Measurements from ENCODE around the gene MRGPRD. TPM values are rescaled to one million over a fixed set of nuclear protein-coding genes. Genes with fewer than 3 reads are reported as not detected.

Gene MRGPRD
- total RNA-seq, 1 donor from 2014 or later: not detected

DNA sequence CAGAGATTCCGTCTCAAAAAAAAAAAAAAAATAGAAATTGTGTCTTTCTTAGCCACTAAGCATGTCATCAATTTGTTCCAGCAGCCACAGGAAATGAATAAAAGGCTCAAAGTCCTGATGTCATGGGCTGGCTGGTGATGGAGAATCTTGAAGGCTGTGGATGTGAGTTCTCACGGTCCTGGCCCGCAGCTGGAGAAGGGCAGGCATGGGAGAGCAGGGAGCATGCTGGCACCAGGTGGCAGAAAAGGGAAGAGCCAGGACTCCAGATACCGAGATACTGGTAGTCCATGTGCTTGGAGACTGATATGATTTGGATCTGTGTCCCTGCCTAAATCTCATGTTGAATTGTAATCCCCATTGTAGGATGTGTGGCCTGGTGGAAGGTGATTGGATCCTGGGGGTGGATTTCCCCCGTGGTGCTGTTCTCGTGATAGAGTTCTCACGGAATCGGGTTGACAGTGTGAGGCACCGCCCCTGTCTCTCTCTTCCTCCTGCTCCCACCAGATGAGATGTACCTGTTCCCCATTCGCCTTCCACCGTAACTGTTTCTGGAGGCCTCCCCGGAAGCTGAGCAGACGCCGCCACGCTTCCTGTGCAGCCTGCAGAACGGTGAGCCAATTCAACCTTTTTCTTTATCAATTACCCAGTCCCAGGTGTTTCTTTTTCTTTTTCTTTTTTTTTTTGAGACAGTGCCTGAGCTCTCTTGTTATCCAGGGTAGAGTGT is 18.1 kb downstream of the MRGPRD start:
- peaks cover 5% of the 10 kb centered on the region for H3K36me3 Mint-ChIP-seq (ENCODE audit: low read depth, unreplicated experiment)
- H3K4me2 ChIP-seq (ENCODE audit: low read length): no peak overlapping the region
- H3K27me3 Mint-ChIP-seq (ENCODE audit: low read depth, unreplicated experiment): peaks cover 28% of the 10 kb centered on the region
- no peaks in the 10 kb centered on the region for H4K20me1 ChIP-seq (ENCODE audit: insufficient read depth, low read length)
- H3K27ac ChIP-seq (ENCODE audit: low read depth, low read length): no peak overlapping the region
- H3K9ac ChIP-seq (ENCODE audit: low read length): no peak overlapping the region
- H3K4me3 Mint-ChIP-seq (ENCODE audit: unreplicated experiment): no peak overlapping the region
- no peaks in the 10 kb centered on the region for H3K4me1 Mint-ChIP-seq (ENCODE audit: low read depth, unreplicated experiment)
- H3K27ac Mint-ChIP-seq (ENCODE audit: unreplicated experiment): no peak overlapping the region
- peaks cover 35% of the 10 kb centered on the region for H3K9me3 Mint-ChIP-seq (ENCODE audit: unreplicated experiment)
- TF ChIP-seq EZH2 (IDR thresholded peaks at IDR 0.05; ENCODE audit: insufficient read depth, low read length): no peak
- TF ChIP-seq, protein P1, sequence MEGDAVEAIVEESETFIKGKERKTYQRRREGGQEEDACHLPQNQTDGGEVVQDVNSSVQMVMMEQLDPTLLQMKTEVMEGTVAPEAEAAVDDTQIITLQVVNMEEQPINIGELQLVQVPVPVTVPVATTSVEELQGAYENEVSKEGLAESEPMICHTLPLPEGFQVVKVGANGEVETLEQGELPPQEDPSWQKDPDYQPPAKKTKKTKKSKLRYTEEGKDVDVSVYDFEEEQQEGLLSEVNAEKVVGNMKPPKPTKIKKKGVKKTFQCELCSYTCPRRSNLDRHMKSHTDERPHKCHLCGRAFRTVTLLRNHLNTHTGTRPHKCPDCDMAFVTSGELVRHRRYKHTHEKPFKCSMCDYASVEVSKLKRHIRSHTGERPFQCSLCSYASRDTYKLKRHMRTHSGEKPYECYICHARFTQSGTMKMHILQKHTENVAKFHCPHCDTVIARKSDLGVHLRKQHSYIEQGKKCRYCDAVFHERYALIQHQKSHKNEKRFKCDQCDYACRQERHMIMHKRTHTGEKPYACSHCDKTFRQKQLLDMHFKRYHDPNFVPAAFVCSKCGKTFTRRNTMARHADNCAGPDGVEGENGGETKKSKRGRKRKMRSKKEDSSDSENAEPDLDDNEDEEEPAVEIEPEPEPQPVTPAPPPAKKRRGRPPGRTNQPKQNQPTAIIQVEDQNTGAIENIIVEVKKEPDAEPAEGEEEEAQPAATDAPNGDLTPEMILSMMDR (IDR thresholded peaks at IDR 0.05; ENCODE audit: insufficient read depth, low read depth, low read length): no peak
- H3K27me3 ChIP-seq (ENCODE audit: insufficient read depth, low read length): peaks cover 5% of the 10 kb centered on the region
- no peak overlapping the region for H2AFZ ChIP-seq (ENCODE audit: low read depth, low read length)
- H3K4me3 ChIP-seq (ENCODE audit: insufficient read depth, low read depth, low read length): no peak overlapping the region
- H3K4me1 ChIP-seq (ENCODE audit: insufficient read depth, low read length): no peaks in the 10 kb centered on the region
- no peaks in the 10 kb centered on the region for H3K36me3 ChIP-seq (ENCODE audit: insufficient read depth, low read length)
- DNase-seq (ENCODE audit: low read depth) (no peak), FAIRE-seq (no peak)
- peaks cover 3% of the 10 kb centered on the region for H3K9me3 ChIP-seq (ENCODE audit: insufficient read depth, low read depth, low read length)
- H3K79me2 ChIP-seq (ENCODE audit: insufficient read depth, low read length): no peaks in the 10 kb centered on the region

DNA sequence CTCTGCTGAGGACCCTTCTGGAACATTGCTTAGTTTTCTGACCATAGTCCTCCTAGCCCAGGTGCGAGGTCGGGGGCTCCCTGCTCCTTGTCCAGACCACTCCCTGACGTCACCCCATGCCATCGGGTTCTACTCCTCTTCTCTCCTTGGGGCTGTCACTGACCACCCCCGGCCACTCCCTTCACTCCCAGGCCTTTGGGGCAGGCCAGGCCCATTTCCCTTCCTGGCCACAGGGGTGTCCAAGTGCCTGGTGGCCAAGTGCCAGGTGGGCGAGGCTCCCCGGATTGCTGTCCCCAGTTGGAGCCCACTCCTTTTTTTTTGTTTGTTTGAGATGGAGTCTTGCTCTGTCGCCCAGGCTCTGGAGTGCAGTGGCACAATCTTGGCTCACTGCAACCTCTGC is 19.5 kb downstream of the MRGPRD start:
- H3K27me3 ChIP-seq (ENCODE audit: insufficient read depth, low read length): no peaks in the 10 kb centered on the region
- H3K27ac ChIP-seq (ENCODE audit: low read depth, low read length): no peak overlapping the region
- H3K36me3 Mint-ChIP-seq (ENCODE audit: low read depth, unreplicated experiment): peaks cover 3% of the 10 kb centered on the region
- no peak overlapping the region for H3K4me3 Mint-ChIP-seq (ENCODE audit: unreplicated experiment)
- no peaks in the 10 kb centered on the region for H3K4me1 ChIP-seq (ENCODE audit: insufficient read depth, low read length)
- no peak overlapping the region for H3K9ac ChIP-seq (ENCODE audit: low read length)
- DNase-seq (ENCODE audit: low read depth) (no peak), FAIRE-seq (no peak)
- H3K4me2 ChIP-seq (ENCODE audit: low read length): no peak overlapping the region
- peaks cover 28% of the 10 kb centered on the region for H3K9me3 Mint-ChIP-seq (ENCODE audit: unreplicated experiment)
- peaks cover 3% of the 10 kb centered on the region for H3K9me3 ChIP-seq (ENCODE audit: insufficient read depth, low read depth, low read length)
- TF ChIP-seq, protein P1 (IDR thresholded peaks at IDR 0.05; ENCODE audit: insufficient read depth, low read depth, low read length): no peak
- no peak for TF ChIP-seq EZH2 (IDR thresholded peaks at IDR 0.05; ENCODE audit: insufficient read depth, low read length)
- H3K27ac Mint-ChIP-seq (ENCODE audit: unreplicated experiment): peak overlapping the region; percentile 58
- no peaks in the 10 kb centered on the region for H3K79me2 ChIP-seq (ENCODE audit: insufficient read depth, low read length)
- no peaks in the 10 kb centered on the region for H4K20me1 ChIP-seq (ENCODE audit: insufficient read depth, low read length)
- no peaks in the 10 kb centered on the region for H3K4me1 Mint-ChIP-seq (ENCODE audit: low read depth, unreplicated experiment)
- no peak overlapping the region for H2AFZ ChIP-seq (ENCODE audit: low read depth, low read length)
- no peak overlapping the region for H3K4me3 ChIP-seq (ENCODE audit: insufficient read depth, low read depth, low read length)
- H3K36me3 ChIP-seq (ENCODE audit: insufficient read depth, low read length): no peaks in the 10 kb centered on the region
- H3K27me3 Mint-ChIP-seq (ENCODE audit: low read depth, unreplicated experiment): peaks cover 27% of the 10 kb centered on the region
